OCI-LY1 (cell line): ENCODE data around the gene ZDHHC4.

Source experiments
- EZH2 ChIP-seq: fragments of 200-600 bp; sonication (generic), shearing (Covaris generic); IDR thresholded peaks from 2 replicates; pipeline ENCODE4 v1.8.0; 2017; ENCODE audit warnings: borderline replicate concordance, mixed run types, mild to moderate bottlenecking, antibody characterized with exemption, low read length, moderate library complexity, mixed read lengths
- TF ChIP-seq, protein P1 (sequence below): fragments of 200-600 bp; sonication (generic), shearing (Covaris generic); IDR thresholded peaks from 2 replicates; pipeline ENCODE4 v1.5.1; 2017; ENCODE audit warnings: mild to moderate bottlenecking, antibody characterized with exemption, low read length, moderate library complexity, mixed read lengths

DNA sequence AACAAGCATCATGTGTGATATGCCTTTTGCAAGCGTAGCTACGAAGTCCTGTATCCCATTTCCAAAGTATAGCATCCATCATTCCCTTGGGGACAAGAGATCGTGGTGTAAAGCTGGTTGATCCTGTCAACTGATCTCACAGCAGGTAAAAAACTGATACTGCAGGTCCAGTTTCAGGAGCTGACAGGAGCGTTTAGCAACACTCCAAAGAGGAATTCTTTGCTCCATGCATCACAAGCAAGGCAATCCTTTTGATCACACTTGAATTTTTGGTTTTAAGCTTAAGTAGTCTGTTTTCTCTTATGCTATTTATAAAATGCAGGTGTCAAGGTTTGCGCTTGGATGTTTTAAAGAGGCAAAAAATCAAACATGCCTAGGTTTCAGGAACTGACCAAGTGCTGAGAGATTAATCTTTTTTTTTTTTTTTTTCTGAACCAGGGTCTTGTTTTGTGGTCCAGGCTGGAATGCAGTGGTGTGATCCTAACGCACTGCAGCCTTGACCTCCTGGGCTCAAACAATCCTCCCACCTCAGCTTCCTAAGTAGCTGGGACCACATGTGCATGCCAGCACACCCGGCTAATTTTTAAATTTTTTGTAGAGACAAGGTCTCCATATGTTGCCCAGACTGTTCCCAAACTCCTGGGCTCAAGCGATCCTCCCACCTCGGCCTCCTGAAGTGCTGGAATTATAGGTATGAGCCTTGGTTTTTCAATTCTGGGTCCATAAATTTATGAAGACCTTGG lies 1.8 kb upstream of the ZDHHC4 start:
- no peak for TF ChIP-seq EZH2
- TF ChIP-seq, protein P1, sequence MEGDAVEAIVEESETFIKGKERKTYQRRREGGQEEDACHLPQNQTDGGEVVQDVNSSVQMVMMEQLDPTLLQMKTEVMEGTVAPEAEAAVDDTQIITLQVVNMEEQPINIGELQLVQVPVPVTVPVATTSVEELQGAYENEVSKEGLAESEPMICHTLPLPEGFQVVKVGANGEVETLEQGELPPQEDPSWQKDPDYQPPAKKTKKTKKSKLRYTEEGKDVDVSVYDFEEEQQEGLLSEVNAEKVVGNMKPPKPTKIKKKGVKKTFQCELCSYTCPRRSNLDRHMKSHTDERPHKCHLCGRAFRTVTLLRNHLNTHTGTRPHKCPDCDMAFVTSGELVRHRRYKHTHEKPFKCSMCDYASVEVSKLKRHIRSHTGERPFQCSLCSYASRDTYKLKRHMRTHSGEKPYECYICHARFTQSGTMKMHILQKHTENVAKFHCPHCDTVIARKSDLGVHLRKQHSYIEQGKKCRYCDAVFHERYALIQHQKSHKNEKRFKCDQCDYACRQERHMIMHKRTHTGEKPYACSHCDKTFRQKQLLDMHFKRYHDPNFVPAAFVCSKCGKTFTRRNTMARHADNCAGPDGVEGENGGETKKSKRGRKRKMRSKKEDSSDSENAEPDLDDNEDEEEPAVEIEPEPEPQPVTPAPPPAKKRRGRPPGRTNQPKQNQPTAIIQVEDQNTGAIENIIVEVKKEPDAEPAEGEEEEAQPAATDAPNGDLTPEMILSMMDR = no peak
